Sigmoid colon (tissue), 7 donors: ENCODE data around the gene NR6A1. TPM values are rescaled to one million over a fixed set of nuclear protein-coding genes. Genes with fewer than 3 reads are reported as not detected.
A peak's percentile ranks its signal among the peaks of the same experiment; 100 is the strongest.

Experiments
- DNase-seq: peaks from one replicate; pipeline ENCODE4 v3.0.0-alpha.2; 2019
- H3K27ac ChIP-seq, 4 donors: fragments of 200-600 bp; sonication (generic); one replicate each; pipeline ENCODE4 v1.5.1; 2016 to 2019; ENCODE audit warnings: mild to moderate bottlenecking in 1 of 4
- H3K27me3 ChIP-seq, 3 donors: fragments of 200-600 bp; sonication (generic); one replicate each; pipeline ENCODE4 v1.5.1; 2019; ENCODE audit warnings: mild to moderate bottlenecking in 1 of 3
- H3K36me3 ChIP-seq, 4 donors: fragments of 200-600 bp; sonication (generic); one replicate each; pipeline ENCODE4 v1.5.1; 2016 to 2019
- H3K4me1 ChIP-seq, 4 donors: fragments of 200-600 bp; sonication (generic); one replicate each; pipeline ENCODE4 v1.5.1; 2017 to 2019
- H3K4me3 ChIP-seq, 4 donors: fragments of 200-600 bp; sonication (generic); one replicate each; pipeline ENCODE4 v1.5.1; 2017 to 2019; ENCODE audit warnings: mild to moderate bottlenecking in 2 of 4, moderate library complexity in 1 of 4
- H3K9me3 ChIP-seq, 4 donors: fragments of 200-600 bp in 3 of 4; sonication (generic) in 3 of 4; one replicate each; pipeline versions ENCODE4 v1.5.1 to v1.6.1; 2013 to 2019
- CTCF ChIP-seq, 4 experiments: fragments of 450-650 bp in 3 of 4; fragments of 200-600 bp in 1 of 4; IDR thresholded peaks; one replicate each; pipeline ENCODE4 v1.5.1; 2016 to 2019; ENCODE audit warnings: antibody characterized with exemption in 4 of 4, mild to moderate bottlenecking in 3 of 4, moderate library complexity in 2 of 4
- EP300 ChIP-seq, 4 donors: sonication (generic); formaldehyde crosslinking; IDR thresholded peaks; one replicate each; pipeline ENCODE4 v1.6.1; 2017; ENCODE audit warnings: antibody characterized with exemption in 4 of 4
- POLR2A ChIP-seq, 2 donors: fragments of 450-650 bp; IDR thresholded peaks; one replicate each; pipeline ENCODE4 v1.6.1; 2016; ENCODE audit warnings: antibody characterized with exemption in 2 of 2, mild to moderate bottlenecking in 2 of 2, moderate library complexity in 2 of 2
- POLR2AphosphoS5 ChIP-seq, 4 donors: sonication (generic); formaldehyde crosslinking; IDR thresholded peaks; one replicate each; pipeline ENCODE4 v1.6.1; 2017; ENCODE audit warnings: antibody characterized with exemption in 4 of 4
- WGBS, 2 donors: extraction: QIAGEN DNeasy Blood & Tissue Kit; methylation state at CpG; one replicate each; pipeline ENCODE4 v1.1.7; 2013; 5-methylcytosine and 5-hydroxymethylcytosine counted together
- intact Hi-C: fragments of 100-400 bp; cut with DNase I; formaldehyde crosslinking; loops from one replicate; pipeline ENCODE4 v1.15.1; 2023
- polyA plus RNA-seq, 3 donors: library from polyadenylated mRNA; stranded (reverse); fragments of 200-250 nt; gene quantifications; one replicate each; pipeline ENCODE4 v1.2.3, GENCODE V29; 2013
- total RNA-seq, 4 donors: library from RNA; depleted of rRNA; stranded (reverse); fragments of >200 nt; gene quantifications; one replicate each; pipeline ENCODE4 v1.1.0, GENCODE V29; 2016
- donor health status: healthy with polysubstance abuse.
- donor health status: Bipolar disorder and iron deficiency.
- donor health status: healthy.

NR6A1 gene
- total and polyA plus RNA-seq, 7 donors, result 0.60 to 3.0 (median 1.8) TPM

GRCh38 chr9:124683043-124683442 lies 88.1 kb downstream of the NR6A1 start:
- no peak for TF ChIP-seq POLR2A (IDR thresholded peaks at IDR 0.05)
- no peak for TF ChIP-seq CTCF (IDR thresholded peaks at IDR 0.05)
- TF ChIP-seq POLR2AphosphoS5 (IDR thresholded peaks at IDR 0.05), result no peak
- TF ChIP-seq EP300 (IDR thresholded peaks at IDR 0.05), result no peak
- DNase-seq, result no peak
- Histone ChIP-seq H3K4me1 (no peaks in the 10 kb centered on the region), H3K27ac (no peak overlapping the region), H3K27me3 (no peaks in the 10 kb centered on the region), H3K9me3 (no peaks in the 10 kb centered on the region), H3K36me3 (no peaks in the 10 kb centered on the region), H3K4me3 (no peak overlapping the region)
- 93 to 95% methylated on average over 3 of the region's 3 CpGs for WGBS, 2 donors
- intact Hi-C loops, result no loop called here

GRCh38 chr9:124680714-124681390 lies 90.3 kb downstream of the NR6A1 start:
- no peaks in the 10 kb centered on the region for H3K36me3 ChIP-seq
- no peak overlapping the region for H3K4me3 ChIP-seq
- no peak for DNase-seq
- H3K4me1 ChIP-seq, result peaks cover 0 to 9% (median 8%) of the 10 kb centered on the region in 4 donors
- 68 to 89% methylated on average over 1 of the region's 1 CpG for WGBS, 2 donors
- H3K9me3 ChIP-seq, result no peaks in the 10 kb centered on the region
- intact Hi-C loops, result no loop called here
- TF ChIP-seq POLR2A (IDR thresholded peaks at IDR 0.05), result no peak
- no peaks in the 10 kb centered on the region for H3K27me3 ChIP-seq
- no peak overlapping the region for H3K27ac ChIP-seq

- WGBS, 2 donors, result 79 to 81% methylated on average over 1 of the region's 1 CpG
- Histone ChIP-seq H3K36me3 (no peaks in the 10 kb centered on the region), H3K9me3 (no peaks in the 10 kb centered on the region), H3K27me3 (no peaks in the 10 kb centered on the region), H3K4me1 (peaks cover 0 to 17% (median 14%) of the 10 kb centered on the region in 4 donors), H3K4me3 (no peak overlapping the region), H3K27ac (no peak overlapping the region)
- no peak for DNase-seq
- intact Hi-C loops, result no loop called here
- no peak for TF ChIP-seq POLR2AphosphoS5 (IDR thresholded peaks at IDR 0.05)
- TF ChIP-seq POLR2A (IDR thresholded peaks at IDR 0.05), result no peak
- TF ChIP-seq EP300 (IDR thresholded peaks at IDR 0.05), result no peak
- TF ChIP-seq CTCF (IDR thresholded peaks at IDR 0.05), result no peak
Measured at GRCh38 chr9:124680049-124680448, 91.1 kb downstream of the NR6A1 start.

GRCh38 chr9:124676159-124676551 lies 95.0 kb downstream of the NR6A1 start:
- no peak for TF ChIP-seq POLR2A (IDR thresholded peaks at IDR 0.05)
- H3K27ac ChIP-seq, result peak overlapping the region; percentile 41 to 67 (median 56)
- 29 to 64% methylated on average over 2 of the region's 2 CpGs for WGBS, 2 donors
- H3K4me1 ChIP-seq, result peaks cover 0 to 19% (median 14%) of the 10 kb centered on the region in 4 donors
- H3K36me3 ChIP-seq, result no peaks in the 10 kb centered on the region
- H3K27me3 ChIP-seq, result no peaks in the 10 kb centered on the region
- H3K4me3 ChIP-seq, result no peak overlapping the region
- intact Hi-C loops, result no loop called here
- no peak for DNase-seq
- H3K9me3 ChIP-seq, result no peaks in the 10 kb centered on the region

- H3K36me3 ChIP-seq, result no peaks in the 10 kb centered on the region
- H3K27ac ChIP-seq, result peak overlapping the region; percentile 41 to 67 (median 56)
- TF ChIP-seq POLR2AphosphoS5 (IDR thresholded peaks at IDR 0.05), result no peak
- no peak overlapping the region for H3K4me3 ChIP-seq
- DNase-seq, result no peak
- intact Hi-C loops, result no loop called here
- no peaks in the 10 kb centered on the region for H3K9me3 ChIP-seq
- WGBS, 2 donors, result 67 to 90% methylated on average over 6 of the region's 6 CpGs
- no peaks in the 10 kb centered on the region for H3K27me3 ChIP-seq
- H3K4me1 ChIP-seq, result peaks cover 0 to 19% (median 14%) of the 10 kb centered on the region in 4 donors
Measured at GRCh38 chr9:124675261-124676158, 95.6 kb downstream of the NR6A1 start.

GRCh38 chr9:124674651-124675050 lies 96.5 kb downstream of the NR6A1 start:
- Histone ChIP-seq H3K4me3 (no peak overlapping the region), H3K36me3 (no peaks in the 10 kb centered on the region), H3K27ac (no peak overlapping the region), H3K9me3 (no peaks in the 10 kb centered on the region), H3K27me3 (no peaks in the 10 kb centered on the region), H3K4me1 (peaks cover 0 to 19% (median 14%) of the 10 kb centered on the region in 4 donors)
- 91 to 94% methylated on average over 2 of the region's 2 CpGs for WGBS, 2 donors
- no peak for DNase-seq
- TF ChIP-seq POLR2A (IDR thresholded peaks at IDR 0.05) (no peak), CTCF (IDR thresholded peaks at IDR 0.05) (no peak), POLR2AphosphoS5 (IDR thresholded peaks at IDR 0.05) (no peak)
- intact Hi-C loops, result no loop called here
